Astrocyte (in vitro differentiated cells and primary cell): ENCODE measurements around the gene RAB11FIP3. TPM values are rescaled to one million over a fixed set of nuclear protein-coding genes. Genes with fewer than 3 reads are reported as not detected.
A peak's percentile ranks its signal among the peaks of the same experiment; 100 is the strongest.

ENCODE experiments used
- DNase-seq: peaks from one replicate; pipeline ENCODE4 v3.0.0-alpha.2; 2010; ENCODE audit warnings: low read depth
- FAIRE-seq: peaks from 2 replicates; lab custom pipeline; 2011; peaks lifted over from hg19 to GRCh38; lab: Jason Lieb, UNC
- H2AFZ ChIP-seq: 2 replicates; pipeline ENCODE4 v1.6.0; 2012; ENCODE audit warnings: low read depth, low read length, inconsistent platforms
- H3K27ac ChIP-seq: 2 replicates; pipeline ENCODE4 v1.5.1; 2011; ENCODE audit warnings: low read depth, low read length, inconsistent platforms
- H3K27me3 ChIP-seq: 2 replicates; pipeline ENCODE4 v1.6.0; 2011; ENCODE audit warnings: low read length, inconsistent platforms; ENCODE audit not compliant: insufficient read depth
- H3K36me3 ChIP-seq: 2 replicates; pipeline ENCODE4 v1.5.1; 2011; ENCODE audit warnings: low read length, inconsistent platforms; ENCODE audit not compliant: insufficient read depth
- H3K4me1 ChIP-seq: 2 replicates; pipeline ENCODE4 v1.5.1; 2011; ENCODE audit warnings: low read length, inconsistent platforms; ENCODE audit not compliant: insufficient read depth
- H3K4me2 ChIP-seq: 2 replicates; pipeline ENCODE4 v1.6.0; 2012; ENCODE audit warnings: low read length, inconsistent platforms
- H3K4me3 ChIP-seq: 2 replicates; pipeline ENCODE4 v1.5.1; 2011; ENCODE audit warnings: low read depth, mild to moderate bottlenecking, low read length, inconsistent platforms; ENCODE audit not compliant: insufficient read depth
- H3K79me2 ChIP-seq: 2 replicates; pipeline ENCODE4 v1.6.0; 2012; ENCODE audit warnings: mild to moderate bottlenecking, low read length, inconsistent platforms; ENCODE audit not compliant: insufficient read depth
- H3K9ac ChIP-seq: 2 replicates; pipeline ENCODE4 v1.6.0; 2012; ENCODE audit warnings: mild to moderate bottlenecking, low read length, inconsistent platforms
- H3K9me3 ChIP-seq: 2 replicates; pipeline ENCODE4 v1.5.1; 2012; ENCODE audit warnings: low read depth, mild to moderate bottlenecking, low read length, inconsistent platforms; ENCODE audit not compliant: insufficient read depth
- H4K20me1 ChIP-seq: 2 replicates; pipeline ENCODE4 v1.6.0; 2012; ENCODE audit warnings: low read length, inconsistent platforms; ENCODE audit not compliant: insufficient read depth
- H3K27ac Mint-ChIP-seq: one replicate; pipeline ENCODE4 v1.8.0; 2021; ENCODE audit warnings: mild to moderate bottlenecking, mixed read lengths; ENCODE audit not compliant: unreplicated experiment
- H3K27me3 Mint-ChIP-seq: one replicate; pipeline ENCODE4 v1.8.0; 2021; ENCODE audit warnings: low read depth, mixed read lengths; ENCODE audit not compliant: unreplicated experiment
- H3K36me3 Mint-ChIP-seq: one replicate; pipeline ENCODE4 v1.8.0; 2021; ENCODE audit warnings: low read depth, mixed read lengths; ENCODE audit not compliant: unreplicated experiment
- H3K4me1 Mint-ChIP-seq: one replicate; pipeline ENCODE4 v1.8.0; 2021; ENCODE audit warnings: low read depth, mixed read lengths; ENCODE audit not compliant: unreplicated experiment
- H3K4me3 Mint-ChIP-seq: one replicate; pipeline ENCODE4 v1.8.0; 2021; ENCODE audit warnings: mild to moderate bottlenecking, moderate library complexity, mixed read lengths; ENCODE audit not compliant: unreplicated experiment
- H3K9me3 Mint-ChIP-seq: one replicate; pipeline ENCODE4 v1.8.0; 2021; ENCODE audit warnings: mild to moderate bottlenecking, mixed read lengths; ENCODE audit not compliant: unreplicated experiment
- EZH2 ChIP-seq: IDR thresholded peaks from 2 replicates; pipeline ENCODE4 v1.6.1; 2012; ENCODE audit warnings: mild to moderate bottlenecking, low read length, inconsistent platforms; ENCODE audit not compliant: insufficient read depth
- total RNA-seq: library from RNA; stranded (reverse); gene quantifications from 2 replicates; pipeline ENCODE4 v1.2.1, GENCODE V29; 2021
- TF ChIP-seq, protein P1 (sequence below): IDR thresholded peaks from 2 replicates; pipeline ENCODE4 v1.5.1; 2011; ENCODE audit warnings: low read depth, mild to moderate bottlenecking, inconsistent platforms, low read length, moderate library complexity; ENCODE audit not compliant: insufficient read depth

The RAB11FIP3 gene
- total RNA-seq, 1 donor from 2014 or later = 21.2 TPM

DNA sequence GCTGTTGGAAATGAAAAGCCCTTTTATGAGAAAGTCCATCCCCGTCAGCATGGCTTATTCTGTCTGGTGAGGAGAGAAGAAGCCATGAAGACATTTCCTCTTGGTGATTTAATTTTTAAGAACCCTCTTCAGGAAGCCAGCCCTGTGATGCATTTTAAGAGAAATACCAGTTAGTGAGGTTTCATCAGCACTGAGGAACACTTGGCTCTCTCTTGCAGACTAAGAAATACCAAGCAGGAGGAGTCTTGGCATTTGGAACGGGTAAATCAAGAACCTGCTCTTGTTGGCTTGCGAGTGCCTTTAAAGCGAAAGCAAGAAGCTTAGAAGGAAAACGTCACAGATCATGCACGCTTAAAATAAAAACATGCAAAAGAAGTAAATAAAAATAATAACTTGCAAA lies 17.5 kb downstream of the RAB11FIP3 start:
- H4K20me1 ChIP-seq = peaks cover 64% of the 10 kb centered on the region

DNA sequence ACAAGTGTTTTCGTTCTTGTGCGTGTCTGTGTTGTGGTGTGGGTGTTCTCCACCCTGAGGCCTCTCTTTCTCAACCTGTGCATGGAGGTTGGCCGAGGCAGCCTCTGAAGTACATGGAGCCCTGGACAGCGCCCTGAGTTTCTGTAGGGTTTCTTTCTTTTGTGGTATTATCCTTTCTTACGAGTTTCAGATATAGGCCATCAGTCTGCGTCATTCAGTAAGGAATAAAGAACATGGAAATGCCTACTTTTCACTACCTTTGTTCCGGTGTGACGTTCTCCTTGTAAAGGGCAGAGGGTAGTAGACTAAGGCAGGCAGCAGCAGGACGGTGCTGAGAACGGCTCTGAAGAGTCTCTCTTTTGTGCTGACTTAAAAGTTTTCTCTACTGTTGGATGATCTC lies 18.6 kb downstream of the RAB11FIP3 start:
- peaks cover 3% of the 10 kb centered on the region for H3K4me1 ChIP-seq
- H3K9ac ChIP-seq = no peak overlapping the region
- DNase-seq (no peak), FAIRE-seq (no peak)
- peaks cover 63% of the 10 kb centered on the region for H4K20me1 ChIP-seq
- H2AFZ ChIP-seq = no peak overlapping the region
- H3K27me3 ChIP-seq = no peaks in the 10 kb centered on the region
- peaks cover 66% of the 10 kb centered on the region for H3K79me2 ChIP-seq
- Mint-ChIP-seq H3K4me1 (peaks cover 6% of the 10 kb centered on the region), H3K36me3 (peaks cover 7% of the 10 kb centered on the region), H3K27me3 (no peaks in the 10 kb centered on the region), H3K4me3 (peak overlapping the region; percentile 20), H3K9me3 (no peaks in the 10 kb centered on the region), H3K27ac (no peak overlapping the region)
- no peak overlapping the region for H3K4me3 ChIP-seq
- H3K9me3 ChIP-seq = no peaks in the 10 kb centered on the region
- H3K36me3 ChIP-seq = no peaks in the 10 kb centered on the region
- TF ChIP-seq, protein P1, sequence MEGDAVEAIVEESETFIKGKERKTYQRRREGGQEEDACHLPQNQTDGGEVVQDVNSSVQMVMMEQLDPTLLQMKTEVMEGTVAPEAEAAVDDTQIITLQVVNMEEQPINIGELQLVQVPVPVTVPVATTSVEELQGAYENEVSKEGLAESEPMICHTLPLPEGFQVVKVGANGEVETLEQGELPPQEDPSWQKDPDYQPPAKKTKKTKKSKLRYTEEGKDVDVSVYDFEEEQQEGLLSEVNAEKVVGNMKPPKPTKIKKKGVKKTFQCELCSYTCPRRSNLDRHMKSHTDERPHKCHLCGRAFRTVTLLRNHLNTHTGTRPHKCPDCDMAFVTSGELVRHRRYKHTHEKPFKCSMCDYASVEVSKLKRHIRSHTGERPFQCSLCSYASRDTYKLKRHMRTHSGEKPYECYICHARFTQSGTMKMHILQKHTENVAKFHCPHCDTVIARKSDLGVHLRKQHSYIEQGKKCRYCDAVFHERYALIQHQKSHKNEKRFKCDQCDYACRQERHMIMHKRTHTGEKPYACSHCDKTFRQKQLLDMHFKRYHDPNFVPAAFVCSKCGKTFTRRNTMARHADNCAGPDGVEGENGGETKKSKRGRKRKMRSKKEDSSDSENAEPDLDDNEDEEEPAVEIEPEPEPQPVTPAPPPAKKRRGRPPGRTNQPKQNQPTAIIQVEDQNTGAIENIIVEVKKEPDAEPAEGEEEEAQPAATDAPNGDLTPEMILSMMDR = no peak
- TF ChIP-seq EZH2 = no peak
- no peak overlapping the region for H3K27ac ChIP-seq
- H3K4me2 ChIP-seq = no peak overlapping the region

More for the DNA sequence above, 17.5 kb downstream of the RAB11FIP3 start:
- no peaks in the 10 kb centered on the region for H3K9me3 Mint-ChIP-seq
- Histone ChIP-seq H3K36me3 (no peaks in the 10 kb centered on the region), H3K4me2 (no peak overlapping the region), H3K4me1 (peaks cover 3% of the 10 kb centered on the region), H3K27ac (no peak overlapping the region), H3K4me3 (no peak overlapping the region), H2AFZ (no peak overlapping the region), H3K79me2 (peaks cover 69% of the 10 kb centered on the region), H3K27me3 (no peaks in the 10 kb centered on the region), H3K9ac (no peak overlapping the region), H3K9me3 (no peaks in the 10 kb centered on the region)
- no peaks in the 10 kb centered on the region for H3K27me3 Mint-ChIP-seq
- DNase-seq = no peak
- H3K4me1 Mint-ChIP-seq = peaks cover 6% of the 10 kb centered on the region
- H3K4me3 Mint-ChIP-seq = no peak overlapping the region
- FAIRE-seq = no peak
- H3K36me3 Mint-ChIP-seq = peaks cover 7% of the 10 kb centered on the region
- TF ChIP-seq, protein P1 = no peak
- TF ChIP-seq EZH2 = no peak
- no peak overlapping the region for H3K27ac Mint-ChIP-seq

DNA sequence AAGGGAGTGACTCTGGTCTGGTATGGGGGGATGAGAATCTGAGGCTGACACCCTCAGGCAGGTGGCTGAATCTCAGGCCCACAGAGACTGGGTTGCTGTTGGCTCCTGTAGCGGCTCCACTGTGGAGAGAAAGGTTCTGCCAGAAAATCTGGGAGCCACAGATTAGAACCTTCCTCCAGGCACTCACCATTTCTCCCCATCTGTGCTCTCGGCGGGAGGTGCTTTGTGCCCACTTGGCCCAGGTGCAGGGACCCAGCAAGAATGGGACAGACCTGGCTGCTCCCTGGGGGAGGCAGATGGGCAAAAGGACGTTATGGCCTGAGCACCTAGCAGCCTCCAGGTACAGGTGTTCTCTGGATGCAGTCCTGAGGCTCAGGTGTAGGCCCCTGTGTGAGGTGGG lies 20.1 kb downstream of the RAB11FIP3 start:
- Histone ChIP-seq H2AFZ (no peak overlapping the region), H3K79me2 (peaks cover 70% of the 10 kb centered on the region), H3K4me3 (no peak overlapping the region), H4K20me1 (peaks cover 60% of the 10 kb centered on the region), H3K4me2 (no peak overlapping the region), H3K36me3 (no peaks in the 10 kb centered on the region), H3K27me3 (no peaks in the 10 kb centered on the region), H3K9me3 (no peaks in the 10 kb centered on the region), H3K9ac (no peak overlapping the region), H3K4me1 (no peaks in the 10 kb centered on the region), H3K27ac (no peak overlapping the region)
- peaks cover 6% of the 10 kb centered on the region for H3K4me1 Mint-ChIP-seq
- no peak overlapping the region for H3K27ac Mint-ChIP-seq
- no peak for DNase-seq
- TF ChIP-seq EZH2 = no peak
- TF ChIP-seq, protein P1 = no peak
- H3K4me3 Mint-ChIP-seq = no peak overlapping the region
- FAIRE-seq = no peak
- no peaks in the 10 kb centered on the region for H3K27me3 Mint-ChIP-seq
- H3K9me3 Mint-ChIP-seq = no peaks in the 10 kb centered on the region
- H3K36me3 Mint-ChIP-seq = peaks cover 7% of the 10 kb centered on the region
